Smooth muscle cell (in vitro differentiated cells): ENCODE measurements around the gene FRMD5. TPM values are rescaled to one million over a fixed set of nuclear protein-coding genes. Genes with fewer than 3 reads are reported as not detected.

Experiments
- DNase-seq: peaks from one replicate; lab custom pipeline; 2025; ENCODE audit not compliant: unreplicated experiment; lab: John Stamatoyannopoulos, UW
- H2AFZ ChIP-seq: fragments of 200-600 bp; sonication (generic); 2 replicates; pipeline ENCODE4 v1.6.0; 2016; ENCODE audit warnings: antibody characterized with exemption, low read depth, mild to moderate bottlenecking
- H3F3A ChIP-seq: fragments of 200-600 bp; sonication (generic); 2 replicates; pipeline ENCODE4 v1.6.0; 2017; ENCODE audit warnings: antibody characterized with exemption, low read depth
- H3K27ac ChIP-seq: fragments of 200-600 bp; sonication (generic); 2 replicates; pipeline ENCODE4 v1.5.1; 2016; ENCODE audit warnings: low read depth, mild to moderate bottlenecking
- H3K27me3 ChIP-seq: fragments of 200-600 bp; sonication (generic); 2 replicates; pipeline ENCODE4 v1.6.1; 2016; ENCODE audit warnings: low read depth, mild to moderate bottlenecking
- H3K36me3 ChIP-seq: fragments of 200-600 bp; sonication (generic); 2 replicates; pipeline ENCODE4 v1.5.1; 2016; ENCODE audit warnings: low read depth
- H3K4me1 ChIP-seq: fragments of 200-600 bp; sonication (generic); 2 replicates; pipeline ENCODE4 v1.5.1; 2016; ENCODE audit warnings: low read depth
- H3K4me2 ChIP-seq: fragments of 200-600 bp; sonication (generic); 2 replicates; pipeline ENCODE4 v1.6.0; 2016; ENCODE audit warnings: mild to moderate bottlenecking
- H3K4me3 ChIP-seq: fragments of 200-600 bp; sonication (generic); 2 replicates; pipeline ENCODE4 v1.5.1; 2016; ENCODE audit warnings: mild to moderate bottlenecking
- H3K79me2 ChIP-seq: fragments of 200-600 bp; sonication (generic); 2 replicates; pipeline ENCODE4 v1.6.0; 2016; ENCODE audit warnings: low read depth, mild to moderate bottlenecking
- H3K9ac ChIP-seq: fragments of 200-600 bp; sonication (generic); 2 replicates; pipeline ENCODE4 v1.6.0; 2016; ENCODE audit warnings: low read depth
- H3K9me3 ChIP-seq: fragments of 200-600 bp; sonication (generic); replicated peaks from 2 replicates; pipeline ENCODE4 v1.5.1; 2016; ENCODE audit warnings: low read depth
- H4K20me1 ChIP-seq: fragments of 200-600 bp; sonication (generic); 2 replicates; pipeline ENCODE4 v1.6.0; 2016; ENCODE audit warnings: low read depth
- CTCF ChIP-seq: fragments of 200-600 bp; sonication (generic); IDR thresholded peaks from 2 replicates; pipeline ENCODE4 v1.5.1; 2017; ENCODE audit warnings: borderline replicate concordance, mild to moderate bottlenecking, antibody characterized with exemption; ENCODE audit not compliant: insufficient read depth, poor library complexity, severe bottlenecking
- WGBS: methylation state at CpG from one replicate; pipeline ENCODE4 v1.1.7; 2016; ENCODE audit warnings: low lambda C conversion rate; 5-methylcytosine and 5-hydroxymethylcytosine counted together
- polyA plus RNA-seq: library from polyadenylated mRNA; unstranded; fragments of >200 nt; fragmentation: Nextera tagmentation; extraction: Ambion mirVana; gene quantifications from 2 replicates; pipeline ENCODE4 v1.2.1, GENCODE V29; 2016
- total RNA-seq: library from RNA; depleted of rRNA; stranded (reverse); fragments of >200 nt; gene quantifications from 2 replicates; pipeline ENCODE4 v1.2.3, GENCODE V29; 2014

FRMD5 gene
- total and polyA plus RNA-seq, 2 experiments from 2014 or later: 0.46 to 7.2 TPM

GRCh38 chr15:44144992-44145391 lies 50.1 kb downstream of the FRMD5 start:
- no peak for TF ChIP-seq CTCF
- no peak for DNase-seq

GRCh38 chr15:44144184-44144583 lies 50.9 kb downstream of the FRMD5 start:
- no peaks in the 10 kb centered on the region for H3K36me3 ChIP-seq
- TF ChIP-seq CTCF: no peak
- DNase-seq: no peak
- no peaks in the 10 kb centered on the region for H3K4me1 ChIP-seq
- WGBS: 79% methylated on average over 1 of the region's 1 CpG
- H3K4me2 ChIP-seq: no peak overlapping the region
- no peak overlapping the region for H3K27ac ChIP-seq
- no peaks in the 10 kb centered on the region for H3F3A ChIP-seq
- H4K20me1 ChIP-seq: no peaks in the 10 kb centered on the region
- H3K9ac ChIP-seq: no peak overlapping the region
- H3K9me3 ChIP-seq: no peaks in the 10 kb centered on the region
- H3K27me3 ChIP-seq: no peaks in the 10 kb centered on the region
- no peak overlapping the region for H3K4me3 ChIP-seq
- H3K79me2 ChIP-seq: peaks cover 3% of the 10 kb centered on the region
- no peak overlapping the region for H2AFZ ChIP-seq

More at GRCh38 chr15:44144992-44145391, 50.1 kb downstream of the FRMD5 start:
- H3K27me3 ChIP-seq: no peaks in the 10 kb centered on the region
- no peaks in the 10 kb centered on the region for H3K9me3 ChIP-seq
- no peaks in the 10 kb centered on the region for H3F3A ChIP-seq
- no peak overlapping the region for H2AFZ ChIP-seq
- H3K4me3 ChIP-seq: no peak overlapping the region
- H3K27ac ChIP-seq: no peak overlapping the region
- no peak overlapping the region for H3K4me2 ChIP-seq
- H3K36me3 ChIP-seq: no peaks in the 10 kb centered on the region
- H3K79me2 ChIP-seq: peaks cover 1% of the 10 kb centered on the region
- H4K20me1 ChIP-seq: no peaks in the 10 kb centered on the region
- no peak overlapping the region for H3K9ac ChIP-seq
- no peaks in the 10 kb centered on the region for H3K4me1 ChIP-seq

GRCh38 chr15:44137750-44138149 lies 57.3 kb downstream of the FRMD5 start:
- no peak for DNase-seq
- H3K4me1 ChIP-seq: no peaks in the 10 kb centered on the region
- no peaks in the 10 kb centered on the region for H3K36me3 ChIP-seq
- H3F3A ChIP-seq: no peaks in the 10 kb centered on the region
- H3K27ac ChIP-seq: no peak overlapping the region
- no peaks in the 10 kb centered on the region for H3K9me3 ChIP-seq
- WGBS: 86% methylated on average over 1 of the region's 1 CpG
- no peak for TF ChIP-seq CTCF
- no peaks in the 10 kb centered on the region for H4K20me1 ChIP-seq
- no peak overlapping the region for H2AFZ ChIP-seq
- H3K79me2 ChIP-seq: peaks cover 3% of the 10 kb centered on the region
- no peak overlapping the region for H3K4me3 ChIP-seq
- no peaks in the 10 kb centered on the region for H3K27me3 ChIP-seq
- no peak overlapping the region for H3K9ac ChIP-seq
- no peak overlapping the region for H3K4me2 ChIP-seq

- no peaks in the 10 kb centered on the region for H3F3A ChIP-seq
- no peaks in the 10 kb centered on the region for H3K9me3 ChIP-seq
- TF ChIP-seq CTCF: no peak
- no peaks in the 10 kb centered on the region for H3K4me1 ChIP-seq
- 71% methylated on average over 3 of the region's 3 CpGs for WGBS
- H3K4me2 ChIP-seq: no peak overlapping the region
- H3K9ac ChIP-seq: no peak overlapping the region
- DNase-seq: no peak
- H3K4me3 ChIP-seq: no peak overlapping the region
- no peaks in the 10 kb centered on the region for H3K27me3 ChIP-seq
- H2AFZ ChIP-seq: no peak overlapping the region
- H4K20me1 ChIP-seq: no peaks in the 10 kb centered on the region
- H3K36me3 ChIP-seq: no peaks in the 10 kb centered on the region
- H3K79me2 ChIP-seq: peaks cover 3% of the 10 kb centered on the region
- no peak overlapping the region for H3K27ac ChIP-seq
Observed at GRCh38 chr15:44136991-44137477, 58.0 kb downstream of the FRMD5 start.
